ENCODE results near the gene PKIG. TPM values are rescaled to one million over a fixed set of nuclear protein-coding genes. Genes with fewer than 3 reads are reported as not detected.

Gene PKIG
- total RNA-seq, 1 experiment from 2014 or later = 27.0 TPM

DNA sequence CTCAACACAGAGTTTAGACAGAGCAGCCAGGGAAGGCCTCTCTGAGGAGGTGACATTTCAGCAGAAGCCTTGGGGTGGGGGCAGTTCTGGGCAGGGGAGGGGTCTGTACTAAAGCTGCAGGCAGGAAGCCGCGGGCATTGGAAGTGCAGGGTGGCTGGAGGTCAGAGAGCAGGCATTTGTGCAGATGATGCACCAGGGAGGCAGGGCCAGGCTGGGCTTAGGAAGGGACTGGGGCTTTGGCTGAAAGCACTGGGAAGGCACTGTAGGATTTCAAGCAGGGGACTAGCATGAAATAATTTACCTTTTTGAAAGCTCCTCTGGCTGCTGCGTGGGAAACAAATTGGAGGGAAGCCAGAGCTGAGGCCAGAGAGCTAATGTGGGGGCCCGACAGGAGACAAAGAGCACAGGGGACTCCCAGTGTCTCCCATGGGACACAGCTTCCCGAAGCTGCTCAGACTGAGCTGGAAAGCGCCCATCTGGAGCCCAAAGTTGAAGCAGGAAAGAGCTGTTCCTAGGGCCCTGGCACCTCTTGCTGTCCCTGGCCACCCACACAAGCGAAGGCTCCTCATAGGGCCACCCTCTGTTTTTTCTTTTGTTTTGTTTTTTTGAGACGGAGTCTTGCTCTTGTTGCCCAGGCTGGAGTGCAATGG, 49.8 kb downstream of the PKIG start:
- H3K27ac Mint-ChIP-seq = peak overlapping the region; percentile 13 to 84 (median 66); a peak in 4 of 7 replicates
- H3K4me3 Mint-ChIP-seq = no peak overlapping the region
- Histone ChIP-seq H3K14ac (ENCODE audit: insufficient read depth, low read length) (no peak overlapping the region), H3K79me1 (ENCODE audit: insufficient read depth, low read depth, low read length, poor library complexity, severe bottlenecking) (no peaks in the 10 kb centered on the region), H4K91ac (ENCODE audit: insufficient read length, low read depth, low read length) (no peak overlapping the region), H3K27ac (ENCODE audit: insufficient read length, low read depth, low read length) (no peak overlapping the region), H2BK5ac (ENCODE audit: insufficient read length, low read length) (no peak overlapping the region), H2BK12ac (ENCODE audit: insufficient read length, low read depth, low read length) (no peak overlapping the region), H4K5ac (ENCODE audit: insufficient read length, low read depth, low read length) (no peak overlapping the region), H3K79me2 (ENCODE audit: insufficient read depth, low read length) (no peaks in the 10 kb centered on the region), H3K23me2 (ENCODE audit: insufficient read length, low read depth, low read length, poor library complexity, severe bottlenecking) (no peaks in the 10 kb centered on the region), H3K27me3 (ENCODE audit: insufficient read depth, low read length) (no peaks in the 10 kb centered on the region; the same call in 1 of the 2 replicates), H2AFZ (ENCODE audit: low read length) (no peak overlapping the region), H2AK5ac (ENCODE audit: insufficient read length, low read length) (no peak overlapping the region), H3T11ph (ENCODE audit: low read length) (no peak overlapping the region), H2BK20ac (ENCODE audit: low read depth, low read length, poor library complexity, severe bottlenecking) (no peak overlapping the region), H3K56ac (ENCODE audit: insufficient read length, low read depth, low read length) (no peak overlapping the region), H2BK15ac (ENCODE audit: low read depth, low read length) (no peak overlapping the region), H4K8ac (replicated peaks; ENCODE audit: insufficient read length, low read depth, low read length) (no peak overlapping the region), H2BK120ac (ENCODE audit: low read depth, low read length, poor library complexity, severe bottlenecking) (no peak overlapping the region), H3K4me2 (ENCODE audit: insufficient read depth, insufficient read length, low read length) (no peak overlapping the region), H4K20me1 (ENCODE audit: control insufficient read depth, insufficient read depth, insufficient read length) (no peaks in the 10 kb centered on the region), H3K9ac (ENCODE audit: extremely low read depth, insufficient read length, low read length) (no peak overlapping the region), H3K23ac (ENCODE audit: insufficient read length, low read depth, low read length) (no peak overlapping the region), H3K18ac (ENCODE audit: insufficient read length, low read depth, low read length) (no peak overlapping the region), H3K4ac (ENCODE audit: low read depth, low read length) (no peak overlapping the region), H3K9me3 (ENCODE audit: control insufficient read depth, low read depth, low read length) (no peaks in the 10 kb centered on the region), H3K4me1 (ENCODE audit: insufficient read depth, low read length) (no peaks in the 10 kb centered on the region)
- peaks cover 0 to 10% (median 4%) of the 10 kb centered on the region in 3 experiments; a peak in 3 of 7 replicates for H3K36me3 Mint-ChIP-seq (ENCODE audit: insufficient read depth in 1 of 3, low read depth in 3 of 3)
- WGBS (ENCODE audit: extremely low coverage, insufficient read length, low lambda C conversion rate) = no CpG with 5 or more reads among the region's 8 CpGs
- TF ChIP-seq CTCF (conservative IDR thresholded peaks at IDR 0.05) = no peak
- no peak for DNase-seq
- H3K27me3 Mint-ChIP-seq (ENCODE audit: low read depth) = peaks cover 3% of the 10 kb centered on the region; the same call in 1 of the 2 replicates
- H3K9me3 Mint-ChIP-seq = 0 out of 5 replicates have a peak, but pooled peaks cover 0 to 2% of the 10 kb centered on the region in 2 experiments
- peaks cover 19% of the 10 kb centered on the region in 2 experiments for H3K4me1 Mint-ChIP-seq
